GM12872 (cell line): ENCODE measurements around the gene GLI3.

ENCODE experiments used
- CTCF ChIP-seq: IDR thresholded peaks from 3 replicates; pipeline ENCODE4 v1.5.1; 2011; ENCODE audit warnings: low read depth, mild to moderate bottlenecking, low read length, moderate library complexity; ENCODE audit not compliant: insufficient read depth

The GLI3 gene

GRCh38 chr7:42126475-42127231 is 110.4 kb downstream of the GLI3 start:
- TF ChIP-seq CTCF = no peak

- no peak for TF ChIP-seq CTCF
These were observed 111.7 kb downstream of the GLI3 start for GRCh38 chr7:42125321-42125720.

- no peak for TF ChIP-seq CTCF
These were observed 113.3 kb downstream of the GLI3 start for GRCh38 chr7:42123716-42124115.

- no peak for TF ChIP-seq CTCF
These were observed 116.8 kb downstream of the GLI3 start for GRCh38 chr7:42120191-42120590.

- no peak for TF ChIP-seq CTCF
These were observed 119.8 kb downstream of the GLI3 start for GRCh38 chr7:42117201-42117600.

GRCh38 chr7:42115795-42116194 is 121.2 kb downstream of the GLI3 start:
- no peak for TF ChIP-seq CTCF

- TF ChIP-seq CTCF = no peak
These were observed 126.7 kb downstream of the GLI3 start for GRCh38 chr7:42110333-42110732.
